ENCODE results near the gene ALPK3.
"Not testable (repeated sequence)": the region's sequence is repeated elsewhere in the genome, so short reads cannot be mapped to it uniquely, and the experiment has no call there.

The ALPK3 gene

GRCh38 chr15:84874981-84875699 is 58.0 kb downstream of the ALPK3 start:
- peak in 8 of 14 donors; percentile 19 to 70 (median 30) for DNase-seq

- no peak for DNase-seq
Measured at GRCh38 chr15:84876269-84876668, 59.1 kb downstream of the ALPK3 start.

- DNase-seq, result not testable (repeated sequence)
Measured at GRCh38 chr15:84877701-84878100, 60.5 kb downstream of the ALPK3 start.

- DNase-seq, result peak in 10 of 14 donors; percentile 5 to 57 (median 28)
Measured at GRCh38 chr15:84878504-84878903, 61.3 kb downstream of the ALPK3 start.

- DNase-seq, result no peak
Measured at GRCh38 chr15:84879088-84879780, 62.1 kb downstream of the ALPK3 start.

- no peak for DNase-seq
Measured at GRCh38 chr15:84880007-84880406, 62.9 kb downstream of the ALPK3 start.

- DNase-seq, result no peak
Measured at GRCh38 chr15:84880822-84881519, 63.8 kb downstream of the ALPK3 start.

GRCh38 chr15:84881520-84881830 is 64.3 kb downstream of the ALPK3 start:
- no peak for DNase-seq

- DNase-seq, result no peak
Measured at GRCh38 chr15:84883466-84883865, 66.3 kb downstream of the ALPK3 start.

- DNase-seq, result no peak
Measured at GRCh38 chr15:84883916-84884781, 67.0 kb downstream of the ALPK3 start, which contains the start of gene SLC28A1. Gene SLC28A1 (plus strand): TSS chr15:84884662. CDS start chr15:84887761, 3,099 bp downstream.

- no peak for DNase-seq
Measured at GRCh38 chr15:84885801-84886200, 68.6 kb downstream of the ALPK3 start.

- DNase-seq, result no peak
Measured at GRCh38 chr15:84886211-84886983, 69.2 kb downstream of the ALPK3 start.

- DNase-seq, result no peak
Measured at GRCh38 chr15:84886984-84887299, 69.8 kb downstream of the ALPK3 start.

- no peak for DNase-seq
Measured at GRCh38 chr15:84887938-84888337, 70.8 kb downstream of the ALPK3 start.

- no peak for DNase-seq
Measured at GRCh38 chr15:84888639-84889038, 71.5 kb downstream of the ALPK3 start.

- no peak for DNase-seq
Measured at GRCh38 chr15:84889313-84889990, 72.3 kb downstream of the ALPK3 start.

- no peak for DNase-seq
Measured at GRCh38 chr15:84889991-84890669, 73.0 kb downstream of the ALPK3 start.

GRCh38 chr15:84890670-84891162 is 73.6 kb downstream of the ALPK3 start:
- no peak for DNase-seq

- no peak for DNase-seq
Measured at GRCh38 chr15:84891339-84891738, 74.2 kb downstream of the ALPK3 start.

- no peak for DNase-seq
Measured at GRCh38 chr15:84892786-84893307, 75.7 kb downstream of the ALPK3 start.
